GM12865 (cell line): ENCODE measurements around the gene GNAO1.

Experiments used
- DNase-seq: peaks from one replicate; pipeline ENCODE4 v3.0.0; 2010; ENCODE audit warnings: low read depth
- H3K4me3 ChIP-seq: 2 replicates; pipeline ENCODE4 v1.5.1; 2011; ENCODE audit warnings: mild to moderate bottlenecking, low read depth, low read length, control low read depth
- TF ChIP-seq, protein P1 (sequence below): IDR thresholded peaks from 2 replicates; pipeline ENCODE4 v1.5.1; 2011; ENCODE audit warnings: low read length, control low read depth, low read depth, inconsistent platforms; ENCODE audit not compliant: insufficient read depth; ENCODE audit errors: missing control alignments

The GNAO1 gene

DNA sequence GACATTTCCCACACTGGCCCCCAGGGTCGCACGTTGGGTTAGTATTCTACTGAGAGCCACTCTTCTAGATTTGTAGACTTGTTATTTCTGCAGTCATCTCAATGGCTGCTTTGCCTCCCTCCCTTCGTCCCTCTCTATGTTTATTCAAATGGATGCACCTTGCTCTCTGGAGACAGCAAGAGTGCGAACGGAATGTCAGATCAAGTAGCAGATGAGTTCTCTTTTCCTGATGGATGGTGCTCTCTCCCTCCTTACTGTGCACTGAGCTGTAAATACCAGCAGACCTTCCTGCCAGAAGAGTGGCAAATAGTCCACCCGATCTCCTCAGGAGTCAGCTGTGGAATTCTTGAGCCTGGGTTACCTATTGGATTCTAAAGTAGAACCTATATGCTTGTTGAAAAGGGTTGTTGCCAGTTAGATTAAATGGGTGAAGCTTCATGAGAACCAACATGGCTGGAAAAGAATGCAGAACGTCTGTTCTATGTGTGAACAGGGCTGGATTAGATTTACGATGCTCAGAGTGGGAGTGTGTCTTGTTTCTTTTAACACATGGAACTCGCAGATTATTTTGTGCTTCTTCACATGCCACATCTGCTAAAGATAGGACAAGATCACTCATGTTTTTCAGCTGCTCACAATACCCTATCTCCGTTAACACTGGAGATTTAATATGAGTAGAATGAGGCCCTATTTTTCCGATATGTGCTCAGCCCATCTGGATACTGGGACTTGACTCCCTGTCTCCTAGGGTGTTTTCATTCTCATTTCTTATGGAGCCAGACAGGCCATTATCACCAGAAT, 6.1 kb downstream of the GNAO1 start:
- DNase-seq = no peak
- TF ChIP-seq, protein P1, sequence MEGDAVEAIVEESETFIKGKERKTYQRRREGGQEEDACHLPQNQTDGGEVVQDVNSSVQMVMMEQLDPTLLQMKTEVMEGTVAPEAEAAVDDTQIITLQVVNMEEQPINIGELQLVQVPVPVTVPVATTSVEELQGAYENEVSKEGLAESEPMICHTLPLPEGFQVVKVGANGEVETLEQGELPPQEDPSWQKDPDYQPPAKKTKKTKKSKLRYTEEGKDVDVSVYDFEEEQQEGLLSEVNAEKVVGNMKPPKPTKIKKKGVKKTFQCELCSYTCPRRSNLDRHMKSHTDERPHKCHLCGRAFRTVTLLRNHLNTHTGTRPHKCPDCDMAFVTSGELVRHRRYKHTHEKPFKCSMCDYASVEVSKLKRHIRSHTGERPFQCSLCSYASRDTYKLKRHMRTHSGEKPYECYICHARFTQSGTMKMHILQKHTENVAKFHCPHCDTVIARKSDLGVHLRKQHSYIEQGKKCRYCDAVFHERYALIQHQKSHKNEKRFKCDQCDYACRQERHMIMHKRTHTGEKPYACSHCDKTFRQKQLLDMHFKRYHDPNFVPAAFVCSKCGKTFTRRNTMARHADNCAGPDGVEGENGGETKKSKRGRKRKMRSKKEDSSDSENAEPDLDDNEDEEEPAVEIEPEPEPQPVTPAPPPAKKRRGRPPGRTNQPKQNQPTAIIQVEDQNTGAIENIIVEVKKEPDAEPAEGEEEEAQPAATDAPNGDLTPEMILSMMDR = no peak
- H3K4me3 ChIP-seq = no peak overlapping the region

DNA sequence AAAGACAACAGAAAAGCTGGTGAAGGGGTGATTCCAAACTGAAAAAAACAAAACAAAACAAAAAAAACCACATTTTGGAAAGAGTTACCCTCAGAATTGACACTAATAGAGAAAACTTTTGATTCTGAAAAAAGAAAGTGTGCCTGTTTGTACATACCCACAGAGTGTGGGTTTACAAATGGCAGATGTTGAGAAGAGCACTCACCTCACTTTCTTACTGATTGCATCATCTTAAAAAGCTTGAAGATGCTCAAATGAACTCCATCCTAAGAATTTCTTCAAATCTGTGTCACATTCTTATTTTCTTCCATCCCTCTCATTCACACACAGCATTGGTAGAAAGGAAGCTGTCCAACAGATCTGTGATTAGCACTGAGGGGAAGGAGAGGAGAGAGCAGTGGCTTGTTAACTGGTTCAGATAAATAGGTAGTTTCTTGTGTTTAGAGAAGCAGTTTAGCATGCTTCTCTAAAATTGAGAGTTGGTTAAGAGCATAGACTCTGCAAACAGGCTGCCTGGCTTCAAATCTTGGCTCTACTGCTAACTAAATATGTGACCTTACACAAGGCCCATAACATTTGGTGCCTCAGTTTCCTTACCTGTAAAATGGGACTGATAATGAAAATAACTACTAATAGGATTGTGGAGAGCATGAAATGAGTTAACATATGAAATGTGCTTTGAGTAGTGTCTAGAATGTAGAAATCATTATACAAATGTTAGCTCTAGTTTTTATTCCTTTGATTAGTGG, 6.9 kb downstream of the GNAO1 start:
- TF ChIP-seq, protein P1 = no peak
- H3K4me3 ChIP-seq = no peak overlapping the region

DNA sequence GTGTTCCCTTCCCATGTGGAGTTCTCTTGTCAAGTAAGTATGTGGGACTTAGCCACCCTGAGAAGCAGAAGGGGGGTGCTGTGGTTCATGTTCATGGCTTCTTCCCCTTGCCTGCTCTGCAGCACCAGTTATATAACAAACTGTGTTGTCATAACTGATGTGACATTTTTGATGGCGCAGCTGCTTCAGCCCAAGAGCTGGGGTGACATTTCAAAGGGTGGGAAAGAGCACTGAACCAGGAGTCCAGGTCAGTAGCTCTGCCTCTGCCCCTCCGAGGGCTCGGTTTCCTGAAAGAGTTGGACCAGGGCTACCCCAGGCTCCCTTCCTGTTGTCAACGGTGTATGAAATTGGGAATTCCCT, 7.4 kb downstream of the GNAO1 start:
- no peak for DNase-seq
- no peak overlapping the region for H3K4me3 ChIP-seq
- TF ChIP-seq, protein P1 = no peak

More for the DNA sequence above, 6.9 kb downstream of the GNAO1 start:
- no peak for DNase-seq

DNA sequence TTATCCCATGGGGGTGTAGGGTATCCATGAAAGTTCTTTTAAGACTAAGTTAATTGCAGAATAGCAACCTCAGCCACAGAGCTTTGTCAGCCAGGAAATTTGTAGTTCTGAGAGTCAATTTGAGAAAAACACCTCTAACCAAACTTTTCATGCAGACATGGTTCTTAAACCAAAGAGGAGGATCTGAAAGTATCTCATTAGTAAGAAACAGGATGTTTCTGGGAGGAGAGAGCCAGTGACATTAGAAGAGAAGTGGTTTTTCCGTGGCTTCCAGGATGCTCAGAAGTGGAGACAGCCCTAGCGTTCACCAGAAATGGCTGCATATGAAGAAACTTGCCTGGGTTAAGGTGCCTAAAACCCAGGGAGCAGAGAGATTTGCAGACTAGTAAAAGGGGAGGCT, 7.9 kb downstream of the GNAO1 start:
- DNase-seq = peak; percentile 54
- TF ChIP-seq, protein P1 = no peak
- no peak overlapping the region for H3K4me3 ChIP-seq

DNA sequence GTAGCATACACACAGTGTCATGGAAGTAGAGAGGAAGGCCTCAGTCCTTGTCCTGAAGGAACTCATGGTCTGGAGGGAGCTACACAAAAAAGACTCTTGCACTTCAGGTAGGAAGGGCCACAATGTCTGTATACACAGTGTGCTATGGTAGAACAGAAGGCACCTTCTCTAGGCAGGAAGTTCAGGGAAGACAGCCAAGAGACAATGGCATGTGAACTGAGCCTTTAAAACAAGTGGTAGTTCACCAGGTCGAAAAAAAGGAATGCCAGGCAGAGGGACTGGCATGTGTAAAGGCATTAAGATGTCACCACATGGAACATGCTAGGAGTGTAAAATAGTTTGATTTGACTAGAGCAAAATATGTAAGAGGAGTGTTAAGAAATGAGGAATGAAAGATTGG, 9.7 kb downstream of the GNAO1 start:
- DNase-seq = no peak
- no peak overlapping the region for H3K4me3 ChIP-seq
- TF ChIP-seq, protein P1 = no peak

DNA sequence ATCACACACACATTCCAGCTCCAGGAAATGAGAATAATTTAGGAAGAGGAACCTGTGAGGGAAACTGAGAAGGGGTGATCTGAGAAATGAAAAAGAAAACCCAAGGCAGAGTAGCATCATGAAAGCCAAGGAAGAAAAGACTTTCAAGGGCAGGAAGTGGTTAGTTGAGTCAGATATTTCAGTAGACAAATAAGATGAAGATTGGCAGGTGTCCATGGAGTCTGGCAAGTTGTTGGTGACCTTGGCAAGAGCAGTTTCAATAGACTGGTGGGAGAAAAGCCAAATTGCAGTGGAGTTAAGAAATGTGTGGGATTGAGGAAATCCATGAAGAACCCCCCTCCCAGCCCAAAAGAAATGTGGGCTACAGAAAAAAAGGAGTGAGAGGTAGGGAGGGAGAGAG, 10.7 kb downstream of the GNAO1 start:
- H3K4me3 ChIP-seq = no peak overlapping the region
- TF ChIP-seq, protein P1 = no peak
- DNase-seq = peak; percentile 32
